22Rv1 (cell line): ENCODE measurements around the gene PRIMPOL.

ENCODE experiments used
- H3K27ac ChIP-seq: fragments of 450-650 bp; 2 replicates; pipeline ENCODE4 v1.5.1; 2017
- ZFX ChIP-seq: fragments of 450-650 bp; IDR thresholded peaks from 2 replicates; pipeline ENCODE4 v1.6.1; 2017; ENCODE audit warnings: antibody characterized with exemption, borderline replicate concordance
- TF ChIP-seq, protein P1 (sequence below): fragments of 450-650 bp; IDR thresholded peaks from 2 replicates; pipeline ENCODE4 v1.5.1; 2017; ENCODE audit warnings: mild to moderate bottlenecking

The PRIMPOL gene

DNA sequence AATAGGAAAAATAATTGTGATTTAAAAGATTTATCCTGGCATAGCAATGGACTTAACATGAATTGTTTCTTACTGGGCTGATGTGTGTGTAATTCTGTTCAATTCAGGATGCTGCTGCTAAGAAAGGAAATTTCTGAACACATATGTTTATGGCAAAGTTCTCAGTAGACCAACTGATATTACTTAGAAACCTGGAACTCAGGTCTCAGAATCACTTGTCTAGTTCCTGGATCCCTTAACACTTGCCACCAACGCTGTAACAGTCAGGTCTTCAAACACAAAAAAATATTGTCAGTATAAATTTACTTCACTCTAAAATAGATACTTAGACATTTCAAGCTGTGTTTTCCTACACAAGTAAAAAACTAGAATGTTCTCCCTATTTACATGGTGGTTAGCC, 5.8 kb upstream of the PRIMPOL start:
- H3K27ac ChIP-seq, result no peak overlapping the region
- TF ChIP-seq ZFX, result no peak
- TF ChIP-seq, protein P1, sequence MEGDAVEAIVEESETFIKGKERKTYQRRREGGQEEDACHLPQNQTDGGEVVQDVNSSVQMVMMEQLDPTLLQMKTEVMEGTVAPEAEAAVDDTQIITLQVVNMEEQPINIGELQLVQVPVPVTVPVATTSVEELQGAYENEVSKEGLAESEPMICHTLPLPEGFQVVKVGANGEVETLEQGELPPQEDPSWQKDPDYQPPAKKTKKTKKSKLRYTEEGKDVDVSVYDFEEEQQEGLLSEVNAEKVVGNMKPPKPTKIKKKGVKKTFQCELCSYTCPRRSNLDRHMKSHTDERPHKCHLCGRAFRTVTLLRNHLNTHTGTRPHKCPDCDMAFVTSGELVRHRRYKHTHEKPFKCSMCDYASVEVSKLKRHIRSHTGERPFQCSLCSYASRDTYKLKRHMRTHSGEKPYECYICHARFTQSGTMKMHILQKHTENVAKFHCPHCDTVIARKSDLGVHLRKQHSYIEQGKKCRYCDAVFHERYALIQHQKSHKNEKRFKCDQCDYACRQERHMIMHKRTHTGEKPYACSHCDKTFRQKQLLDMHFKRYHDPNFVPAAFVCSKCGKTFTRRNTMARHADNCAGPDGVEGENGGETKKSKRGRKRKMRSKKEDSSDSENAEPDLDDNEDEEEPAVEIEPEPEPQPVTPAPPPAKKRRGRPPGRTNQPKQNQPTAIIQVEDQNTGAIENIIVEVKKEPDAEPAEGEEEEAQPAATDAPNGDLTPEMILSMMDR, result no peak

DNA sequence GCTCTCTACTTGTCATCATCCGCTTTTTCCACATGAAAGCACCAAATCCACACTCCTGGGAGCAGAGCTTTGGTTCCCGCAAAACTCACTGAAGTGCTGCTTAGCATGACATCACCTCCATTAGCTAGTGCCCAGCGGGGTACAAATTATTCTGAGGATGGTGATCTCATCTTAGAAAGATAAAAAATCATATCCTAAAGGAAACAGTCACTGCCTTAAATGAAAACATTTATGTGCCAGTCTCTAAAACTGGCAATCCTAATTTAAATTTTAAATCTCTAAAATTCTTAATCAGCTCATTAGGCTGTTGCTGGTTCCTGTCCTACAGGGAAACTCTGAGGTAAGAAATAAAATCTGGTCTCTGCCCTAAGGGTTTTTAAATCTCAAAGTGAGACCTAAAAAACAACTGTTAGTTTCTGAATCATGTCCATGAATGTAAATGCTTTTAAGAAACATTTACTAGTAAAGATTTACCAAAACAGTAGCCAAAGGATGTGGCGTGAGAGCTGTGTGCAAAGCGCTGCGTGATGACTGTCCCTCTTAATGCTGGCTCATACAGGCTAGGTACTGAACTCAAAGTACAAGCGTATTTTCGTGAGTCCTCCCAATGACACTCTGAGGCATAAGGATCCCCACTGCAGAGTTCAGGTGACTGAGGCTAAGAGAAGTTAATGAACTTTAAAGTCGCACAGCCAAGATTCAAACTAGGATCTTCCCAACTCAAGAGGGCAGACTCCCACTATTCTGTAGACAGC, 4.8 kb upstream of the PRIMPOL start:
- H3K27ac ChIP-seq, result no peak overlapping the region
- TF ChIP-seq, protein P1, result no peak

DNA sequence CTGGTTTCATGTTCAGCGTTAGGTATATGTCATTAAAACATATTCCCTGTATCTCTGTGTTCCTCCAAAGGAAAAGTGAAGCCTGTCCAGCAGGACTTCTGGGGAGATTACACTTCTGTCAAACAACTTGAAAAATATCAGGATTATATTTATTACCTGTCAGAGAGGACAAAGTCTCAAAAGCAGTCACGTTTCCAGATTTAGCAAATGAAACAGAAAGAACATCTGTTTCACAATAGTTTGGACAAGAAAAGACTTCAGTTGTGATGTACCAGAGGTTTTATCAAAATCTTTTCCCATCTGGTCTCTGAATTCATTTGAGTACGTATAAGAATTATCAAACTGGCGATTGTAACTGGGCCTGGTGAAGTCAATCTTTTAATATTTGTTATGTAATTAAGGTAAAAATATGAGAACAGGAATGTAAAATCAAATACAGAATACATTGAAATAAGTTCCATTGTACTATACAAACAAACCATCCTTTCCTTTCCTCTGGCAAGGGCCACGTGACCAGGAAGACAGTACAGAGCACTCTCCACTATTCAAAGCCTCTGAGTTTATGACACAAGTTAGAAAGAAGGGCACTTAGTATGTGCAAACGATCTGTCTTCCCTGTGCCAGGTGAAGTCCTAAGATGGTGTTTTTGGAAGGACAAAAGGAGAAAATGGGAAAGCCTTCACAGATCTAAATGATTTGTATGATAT, 3.5 kb upstream of the PRIMPOL start:
- TF ChIP-seq, protein P1, result no peak
- TF ChIP-seq ZFX, result no peak
- H3K27ac ChIP-seq, result no peak overlapping the region

DNA sequence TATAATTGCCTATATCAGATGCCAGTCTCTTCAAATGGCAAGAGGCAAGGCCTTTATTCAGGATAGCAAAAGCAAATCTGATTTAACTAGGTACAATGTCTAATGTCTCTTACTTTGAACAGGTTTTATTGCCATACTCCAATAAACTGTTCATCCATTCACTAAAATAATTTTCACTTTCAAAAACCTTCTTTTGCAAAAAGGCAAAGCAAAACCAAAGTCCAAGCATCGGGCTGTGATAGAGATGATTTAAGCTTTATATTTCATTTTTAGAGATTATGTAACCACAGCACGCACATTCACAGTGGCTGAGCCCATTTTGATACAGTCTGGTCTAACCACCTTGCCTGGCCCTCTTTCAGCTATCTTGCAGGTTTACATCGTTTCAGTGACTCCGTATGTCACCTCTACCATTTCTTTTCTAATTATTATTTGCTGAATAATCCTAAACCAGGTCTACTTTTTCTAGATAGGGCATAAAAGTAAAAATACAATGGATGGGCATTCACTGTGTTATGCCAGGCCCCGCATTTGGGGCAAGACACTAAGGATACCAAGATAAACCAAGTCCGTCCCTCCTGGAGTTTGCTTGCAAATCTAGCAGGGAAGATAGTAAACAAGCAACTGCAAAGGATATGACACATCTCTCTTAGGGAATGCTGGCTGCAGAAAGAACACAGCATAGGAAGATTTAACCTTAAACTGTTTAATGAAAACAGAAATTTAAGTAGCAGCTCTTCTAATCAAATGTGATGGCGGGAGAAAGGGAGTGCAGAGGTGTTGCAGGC, 2.1 kb upstream of the PRIMPOL start:
- TF ChIP-seq, protein P1, result no peak
- TF ChIP-seq ZFX, result no peak
- peak overlapping the region; percentile 97; the same call in 1 of the 2 replicates for H3K27ac ChIP-seq

DNA sequence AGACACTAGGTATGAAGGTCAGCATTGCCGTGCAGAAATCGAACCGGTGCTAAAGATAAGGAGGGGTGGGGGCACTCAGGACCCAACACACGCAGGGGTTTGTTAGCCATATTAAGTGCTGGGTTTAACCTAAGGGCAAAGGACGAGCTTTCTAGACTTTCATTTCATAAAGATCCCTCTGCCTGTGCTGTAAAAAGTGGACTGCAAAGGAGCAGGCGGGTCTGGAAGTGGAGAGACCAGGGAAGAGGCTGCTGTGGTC, 1.6 kb upstream of the PRIMPOL start:
- peak overlapping the region; percentile 97 for H3K27ac ChIP-seq
- TF ChIP-seq ZFX, result no peak
- TF ChIP-seq, protein P1, result no peak

DNA sequence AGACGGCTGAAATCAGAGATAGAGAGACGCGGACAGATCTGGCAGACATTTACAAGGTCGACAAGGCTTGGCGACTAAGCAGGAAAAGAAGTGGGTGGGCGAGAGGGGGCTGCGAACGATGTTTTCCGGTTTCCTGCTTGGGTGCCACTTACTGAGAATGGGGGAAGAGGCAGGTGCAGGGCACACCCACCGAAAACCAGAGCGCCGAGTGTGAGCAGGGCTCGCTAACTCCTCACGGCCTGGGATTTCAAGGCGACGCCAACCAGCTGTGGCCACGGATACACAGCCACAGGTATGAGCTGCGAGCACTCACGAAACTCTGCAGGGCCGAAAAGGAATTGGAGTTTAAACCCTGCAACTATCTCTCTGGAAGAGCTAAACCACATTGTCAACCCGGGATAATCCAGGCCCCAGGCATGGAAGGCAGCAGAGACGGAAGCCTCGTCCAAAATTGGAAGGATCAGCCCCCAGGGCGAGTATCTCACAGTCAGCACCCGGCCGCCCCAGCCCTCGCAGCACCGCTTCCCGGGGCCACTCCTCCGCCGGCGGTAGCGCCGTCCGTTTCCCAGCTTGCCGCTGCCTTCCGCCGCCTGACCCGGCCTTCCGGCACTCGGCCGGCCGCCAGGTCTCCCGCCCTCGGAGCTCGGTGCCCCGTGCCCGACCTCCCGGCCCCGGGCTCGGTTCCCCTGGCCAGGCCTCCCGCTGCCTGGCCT, 1.1 kb upstream of the PRIMPOL start:
- TF ChIP-seq ZFX, result no peak
- TF ChIP-seq, protein P1, result no peak
- H3K27ac ChIP-seq, result peak overlapping the region; percentile 97
